HCT116 (cell line): Measurements from ENCODE around the gene KCNH3. TPM values are rescaled to one million over a fixed set of nuclear protein-coding genes. Genes with fewer than 3 reads are reported as not detected.

ENCODE experiments used
- ATAC-seq: fragments of 200-7000 bp; cut with Tn5 transposase; 2 replicates; pipeline ENCODE4 v1.9.1; 2020; ENCODE audit warnings: mild to moderate bottlenecking, moderate library complexity
- BruUV-seq: library from RNA; stranded (reverse); fragments of 400-500 nt; replicated peaks from 2 replicates; lab custom pipeline; 2021; lab: Mats Ljungman, UMichigan
- CTCF ChIA-PET: fragments of 300-600 bp; sonication (Branson Sonifier 250); formaldehyde crosslinking; loops from one replicate; lab custom pipeline; 2021; ENCODE audit warnings: antibody characterized with exemption; lab: Charles Lee
- POLR2A ChIA-PET: fragments of 300-600, 350-600 bp; sonication (Branson Sonifier 250); formaldehyde crosslinking; loops from one replicate; lab custom pipeline; 2021; ENCODE audit warnings: antibody characterized with exemption; lab: Charles Lee
- RAD21 ChIA-PET, 2 experiments: fragments of 300-600 bp; sonication (Branson Sonifier 250); formaldehyde crosslinking; loops; one replicate each; lab custom pipeline; 2023; ENCODE audit warnings: low total read pairs in 2 of 2; ENCODE audit not compliant: uncharacterized antibody in 2 of 2, unreplicated experiment in 2 of 2, low non-redundant PET in 1 of 2; lab: Charles Lee
- DNase-seq: peaks from one replicate; pipeline ENCODE4 v3.0.0-alpha.2; 2010; ENCODE audit warnings: low read depth, low spot score
- H2AFZ ChIP-seq: fragments of 200-600 bp; shearing (Covaris generic), sonication (generic); 2 replicates; pipeline ENCODE4 v1.6.1; 2017; ENCODE audit warnings: low read depth, mixed run types, mixed read lengths, antibody characterized with exemption, low read length; ENCODE audit not compliant: poor library complexity, severe bottlenecking
- H3K27ac ChIP-seq: 2 replicates; pipeline ENCODE4 v1.5.1; 2012; ENCODE audit warnings: low read depth, low read length
- H3K27me3 ChIP-seq: fragments of 200-600 bp; sonication (generic); 2 replicates; pipeline ENCODE4 v1.6.1; 2016; ENCODE audit warnings: mixed run types, low read length, mixed read lengths; ENCODE audit not compliant: insufficient read depth
- H3K36me3 ChIP-seq, 2 experiments: fragments of 200-500 bp in 1 of 2; fragments of 200-600 bp in 1 of 2; sonication (Bioruptor generic) in 1 of 2; sonication (generic) in 1 of 2; 2 replicates each; pipeline versions ENCODE4 v1.5.1 to v1.6.1; 2014 to 2016; ENCODE audit warnings: low read length in 2 of 2, inconsistent platforms in 1 of 2, mixed read lengths in 1 of 2, mixed run types in 1 of 2; ENCODE audit not compliant: insufficient read depth in 2 of 2, control insufficient read depth in 1 of 2
- H3K4me1 ChIP-seq, 2 experiments: fragments of 200-600 bp in 1 of 2; sonication (generic) in 1 of 2; 2 replicates each; pipeline versions ENCODE4 v1.5.1 to v1.6.1; 2012 to 2017; ENCODE audit warnings: low read length in 2 of 2, inconsistent platforms in 1 of 2, mild to moderate bottlenecking in 1 of 2, mixed read lengths in 1 of 2, mixed run types in 1 of 2, moderate library complexity in 1 of 2; ENCODE audit not compliant: insufficient read depth in 2 of 2, control insufficient read depth in 1 of 2
- H3K4me2 ChIP-seq: fragments of 200-600 bp; sonication (generic); 2 replicates; pipeline ENCODE4 v1.6.1; 2017; ENCODE audit warnings: mixed run types, low read length, mixed read lengths
- H3K4me3 ChIP-seq, 2 experiments: fragments of 200-600 bp in 1 of 2; sonication (generic) in 1 of 2; replicated peaks in 1 of 2; 2 replicates each; pipeline ENCODE4 v1.5.1; 2011 to 2016; ENCODE audit warnings: low read length in 2 of 2, control low read depth in 1 of 2, low read depth in 1 of 2, mild to moderate bottlenecking in 1 of 2, mixed read lengths in 1 of 2, mixed run types in 1 of 2
- H3K79me2 ChIP-seq: fragments of 200-600 bp; sonication (generic); 2 replicates; pipeline ENCODE4 v1.6.1; 2017; ENCODE audit warnings: mild to moderate bottlenecking, mixed run types, low read length, moderate library complexity, mixed read lengths; ENCODE audit not compliant: insufficient read depth
- H3K9ac ChIP-seq: fragments of 200-600 bp; sonication (generic); 2 replicates; pipeline ENCODE4 v1.6.1; 2016; ENCODE audit warnings: low read length, mixed read lengths
- H3K9me2 ChIP-seq: fragments of 200-600 bp; sonication (generic), shearing (Covaris generic); 2 replicates; pipeline ENCODE4 v1.6.1; 2017; ENCODE audit warnings: mixed run types, mild to moderate bottlenecking, moderate library complexity; ENCODE audit not compliant: insufficient read depth
- H3K9me3 ChIP-seq, 2 experiments: fragments of 200-500 bp in 1 of 2; fragments of 200-600 bp in 1 of 2; sonication (Bioruptor generic) in 1 of 2; sonication (generic) in 1 of 2; 2 replicates each; pipeline ENCODE4 v1.6.1; 2014 to 2017; ENCODE audit warnings: low read length in 2 of 2, mixed read lengths in 2 of 2, inconsistent platforms in 1 of 2, low read depth in 1 of 2, mild to moderate bottlenecking in 1 of 2, mixed run types in 1 of 2, moderate library complexity in 1 of 2; ENCODE audit not compliant: control insufficient read depth in 1 of 2, insufficient read depth in 1 of 2
- H4K20me1 ChIP-seq: fragments of 200-600 bp; sonication (generic), shearing (Covaris generic); 2 replicates; pipeline ENCODE4 v1.6.1; 2017; ENCODE audit warnings: mixed run types, mild to moderate bottlenecking, moderate library complexity; ENCODE audit not compliant: insufficient read depth
- POLR2A ChIP-seq: IDR thresholded peaks from 2 replicates; pipeline ENCODE4 v1.7.0; 2011; ENCODE audit warnings: borderline replicate concordance; ENCODE audit not compliant: insufficient read depth, insufficient read length; ENCODE audit errors: extremely low read depth
- POLR2AphosphoS5 ChIP-seq: IDR thresholded peaks from 2 replicates; pipeline ENCODE4 v1.6.1; 2011; ENCODE audit warnings: mild to moderate bottlenecking, low read depth, low read length, moderate library complexity
- SRF ChIP-seq: IDR thresholded peaks from 2 replicates; pipeline ENCODE4 v1.6.1; 2012; ENCODE audit warnings: low read depth
- intact Hi-C: fragments of 100-400 bp; cut with micrococcal nuclease; formaldehyde crosslinking; loops from 2 replicates; pipeline ENCODE4 v1.10.0; 2022
- total RNA-seq: library from RNA; stranded (reverse); gene quantifications from one replicate; pipeline ENCODE4 v1.2.1, GENCODE V29; 2021; ENCODE audit not compliant: unreplicated experiment

Gene KCNH3
- total RNA-seq, 1 experiment from 2014 or later = 35.3 TPM

DNA sequence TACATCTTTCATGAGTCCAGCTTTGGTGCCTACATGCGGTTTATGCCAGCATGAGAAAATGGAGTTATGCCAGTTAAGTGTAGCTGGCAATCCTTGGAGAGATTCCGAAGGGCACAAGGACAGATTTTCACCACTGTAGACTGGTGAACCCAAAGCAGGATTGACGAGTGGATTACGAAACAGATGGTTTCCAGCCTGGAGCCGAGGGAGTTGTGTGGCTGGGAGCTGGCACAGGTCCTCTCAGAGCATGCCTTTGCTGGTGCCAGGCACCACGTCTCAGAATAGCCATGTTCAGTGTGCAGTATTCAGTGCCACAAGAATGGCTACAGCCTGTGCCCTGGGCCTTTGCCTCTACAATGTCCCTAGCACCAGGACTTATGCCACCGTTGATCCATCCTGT, 13.2 kb downstream of the KCNH3 start:
- no peaks in the 10 kb centered on the region for H3K9me2 ChIP-seq
- H3K4me1 ChIP-seq = peaks cover 0 to 5% of the 10 kb centered on the region in 2 experiments; a peak in 2 of 4 replicates
- no peak overlapping the region for H3K9ac ChIP-seq
- no peaks in the 10 kb centered on the region for H3K27me3 ChIP-seq
- intact Hi-C loops = no loop called here
- no peak overlapping the region for H2AFZ ChIP-seq
- POLR2A ChIA-PET = interaction anchor here (1.0 kb wide), 1 partner anchor 193 kb away, joined by 3 read pairs; no protein-coding TSS in a partner anchor
- no peak overlapping the region for H3K4me3 ChIP-seq
- H3K4me2 ChIP-seq = no peak overlapping the region
- no peaks in the 10 kb centered on the region for H3K79me2 ChIP-seq
- no peak for TF ChIP-seq SRF
- TF ChIP-seq POLR2AphosphoS5 = peak; percentile 31; the same call in 1 of the 2 replicates
- RAD21 ChIA-PET = no interaction called here
- CTCF ChIA-PET = interaction anchor here (2.4 to 4.2 kb wide), 3 partner anchors 37 to 193 kb away, joined by 9 to 69 read pairs (median 13); partner anchors contain the start of gene SPATS2
- DNase-seq = no peak
- no peaks in the 10 kb centered on the region for H3K36me3 ChIP-seq
- no peak for ATAC-seq
- H4K20me1 ChIP-seq = no peaks in the 10 kb centered on the region
- H3K27ac ChIP-seq = no peak overlapping the region
- H3K9me3 ChIP-seq = no peaks in the 10 kb centered on the region
- BruUV-seq = no TSS peak

- no peak for ATAC-seq
- no peak for TF ChIP-seq POLR2A
- TF ChIP-seq, all 23 proteins: peak for 0
- H3K27me3 ChIP-seq = no peaks in the 10 kb centered on the region
- H3K9me2 ChIP-seq = no peaks in the 10 kb centered on the region
- H4K20me1 ChIP-seq = no peaks in the 10 kb centered on the region
- no peak overlapping the region for H3K27ac ChIP-seq
- no peaks in the 10 kb centered on the region for H3K79me2 ChIP-seq
- ChIA-PET RAD21 (interaction anchor here (0.6 to 1.5 kb wide), 2 partner anchors 194 to 195 kb away, joined by 3 to 6 read pairs; no protein-coding TSS in a partner anchor), CTCF (interaction anchor here (1.4 to 4.2 kb wide), 5 partner anchors 28 to 194 kb away, joined by 5 to 69 read pairs (median 13); partner anchors contain the start of gene SPATS2), POLR2A (interaction anchor here (0.6 to 2.6 kb wide), 3 partner anchors 186 to 255 kb away, joined by 4 to 14 read pairs (median 5); partner anchors contain the start of gene SPATS2)
- no peak for DNase-seq
- H3K4me3 ChIP-seq = no peak overlapping the region
- no peak overlapping the region for H3K4me2 ChIP-seq
- H3K4me1 ChIP-seq = peaks cover 0 to 5% of the 10 kb centered on the region in 2 experiments; a peak in 2 of 4 replicates
- intact Hi-C loops = no loop called here
- BruUV-seq = no TSS peak
- no peak overlapping the region for H3K9ac ChIP-seq
- H2AFZ ChIP-seq = no peak overlapping the region
- H3K9me3 ChIP-seq = no peaks in the 10 kb centered on the region
- no peaks in the 10 kb centered on the region for H3K36me3 ChIP-seq
These were observed 13.6 kb downstream of the KCNH3 start for GRCh38 chr12:49552425-49552824.
